Inflammatory macrophage treated with lipopolysaccharide for 4 hours (primary cell): Measurements from ENCODE around the gene ITPR2.

ENCODE experiments used
- DNase-seq: peaks from one replicate; pipeline ENCODE4 v3.0.0-alpha.2; 2020

Gene ITPR2

DNA sequence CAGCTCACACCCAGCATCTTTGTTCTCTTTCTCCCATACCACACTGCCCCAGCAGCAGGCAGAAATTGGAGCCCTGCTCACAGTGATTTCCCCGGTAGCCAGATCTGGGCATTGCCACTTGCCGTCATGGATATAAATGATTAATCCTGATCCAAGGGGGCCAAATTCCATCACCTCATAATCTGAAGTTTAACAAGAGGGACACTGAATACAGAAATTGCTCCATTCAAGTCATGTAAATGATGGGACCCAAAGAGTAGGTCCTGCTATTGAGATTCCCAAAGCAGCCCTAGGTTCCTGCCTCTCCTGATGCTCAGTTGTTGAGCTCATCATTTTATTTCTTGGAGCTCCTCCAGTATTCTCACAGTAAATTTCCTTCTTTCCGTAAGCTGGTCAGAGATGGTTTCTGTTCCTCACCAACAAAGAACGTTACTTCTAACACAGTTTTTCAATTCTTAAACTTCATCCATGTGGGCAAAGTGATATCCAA lies 11.7 kb downstream of the ITPR2 start:
- DNase-seq: peak; percentile 28

DNA sequence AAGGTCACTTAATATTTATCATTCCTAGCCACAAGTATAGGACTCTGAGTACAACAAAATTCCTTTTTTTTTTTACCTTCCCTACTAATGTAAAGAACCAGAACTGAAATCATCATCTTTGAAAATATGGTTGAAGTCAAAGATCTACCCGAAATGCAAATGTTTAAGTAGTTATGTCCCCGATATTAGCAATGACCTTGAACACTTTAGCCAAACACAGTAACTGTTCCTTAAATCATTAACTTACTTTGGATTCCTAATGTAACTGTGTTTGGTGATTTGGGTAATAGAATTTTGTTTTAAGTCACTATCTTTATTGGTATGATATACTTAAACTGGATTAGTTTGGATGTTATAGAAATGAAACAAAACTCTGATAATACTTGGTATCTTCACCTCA lies 14.4 kb downstream of the ITPR2 start:
- DNase-seq: no peak

DNA sequence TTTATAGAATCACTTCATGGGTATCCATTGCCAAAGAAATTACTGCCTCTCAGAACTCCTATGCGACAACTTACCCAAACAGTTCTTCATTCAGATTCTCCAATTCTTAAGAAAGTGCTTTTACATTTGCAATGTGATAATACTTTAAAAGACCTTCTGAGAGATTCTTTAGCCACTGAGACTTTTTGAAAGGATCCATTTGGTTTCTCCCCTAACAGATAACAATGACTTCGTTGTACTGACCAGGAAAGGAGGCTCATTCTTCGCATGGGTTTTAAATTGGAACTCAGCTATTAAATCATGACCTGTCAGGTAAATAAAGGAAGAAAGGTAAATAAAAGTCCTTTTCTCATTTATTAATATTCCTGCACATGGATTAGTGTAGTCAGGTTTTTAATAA lies 14.8 kb downstream of the ITPR2 start:
- DNase-seq: no peak

DNA sequence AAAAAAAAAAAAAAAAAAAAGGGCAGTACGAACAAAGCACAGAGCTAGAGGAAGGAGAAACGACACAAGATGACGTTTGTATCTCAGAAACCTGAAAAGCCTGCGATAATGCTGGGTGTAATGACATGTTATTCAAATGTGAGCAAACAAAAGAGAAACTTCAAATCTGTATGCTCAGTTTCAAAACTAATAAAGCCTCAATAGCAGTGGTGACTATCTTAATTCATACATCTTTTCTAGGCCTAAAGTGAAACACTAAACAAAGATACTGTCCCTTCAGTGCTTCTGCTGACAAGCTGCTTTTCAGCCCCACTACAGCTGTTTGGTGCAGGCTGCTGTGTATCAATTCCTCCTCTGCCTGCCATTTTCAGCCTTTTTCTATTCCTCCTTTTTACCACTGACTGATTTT lies 15.8 kb downstream of the ITPR2 start:
- DNase-seq: no peak

GRCh38 chr12:26813812-26814211 lies 19.2 kb downstream of the ITPR2 start:
- peak; percentile 61 for DNase-seq

DNA sequence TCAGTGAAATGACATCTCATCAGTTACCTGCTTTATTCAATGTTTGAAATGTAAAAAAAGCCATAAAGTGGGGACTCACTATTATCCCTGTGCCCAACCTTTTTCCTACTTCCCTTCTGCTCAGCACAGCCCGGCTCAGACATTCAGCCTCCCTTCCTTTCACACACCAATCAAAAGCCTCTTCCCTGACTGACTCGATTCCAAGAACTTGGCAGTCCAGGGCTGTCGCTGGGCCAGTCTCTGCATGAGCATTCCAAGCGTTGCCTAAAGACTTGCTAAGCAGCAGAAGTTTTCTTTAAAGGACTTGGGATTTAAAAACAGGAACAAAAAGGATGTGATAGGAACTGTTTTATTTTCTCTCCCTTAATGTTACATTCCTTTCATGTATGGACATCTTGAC lies 22.7 kb downstream of the ITPR2 start:
- no peak for DNase-seq

- peak; percentile 72 for DNase-seq
Measured at GRCh38 chr12:26809611-26810285, 23.2 kb downstream of the ITPR2 start.

DNA sequence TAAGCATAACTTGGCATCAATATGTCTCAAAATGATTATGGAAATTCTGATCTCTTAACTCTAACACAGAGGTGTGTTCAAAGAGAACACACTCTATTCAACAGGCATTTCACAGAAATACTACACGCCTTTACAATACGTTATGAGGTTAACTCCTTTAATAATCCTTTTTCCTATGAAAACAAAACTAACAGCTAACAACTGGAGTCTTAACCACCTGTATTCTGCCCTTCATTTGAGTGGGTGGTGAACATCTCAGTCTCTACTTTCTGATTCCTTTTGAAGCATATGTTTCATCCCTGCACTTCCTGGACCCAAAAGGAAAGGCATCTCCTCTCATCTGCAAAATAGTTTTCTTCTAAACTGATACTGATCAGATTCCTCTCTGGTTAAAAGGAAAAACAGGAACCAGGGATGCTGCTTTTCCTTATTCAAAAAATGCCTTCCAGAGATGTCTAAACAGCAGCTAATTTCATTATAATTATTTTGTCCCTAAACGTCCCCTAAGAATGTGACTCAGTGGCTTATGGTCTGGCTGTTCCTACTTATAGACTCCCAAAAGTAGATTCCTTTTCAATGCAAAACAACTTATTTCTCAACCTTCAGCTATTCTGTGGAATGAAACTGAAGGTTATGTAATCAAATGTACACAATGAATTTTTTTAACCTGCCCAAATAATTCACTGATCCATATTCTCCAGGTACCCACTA lies 24.1 kb downstream of the ITPR2 start:
- DNase-seq: peak; percentile 79

GRCh38 chr12:26807292-26807691 lies 25.7 kb downstream of the ITPR2 start:
- DNase-seq: no peak

DNA sequence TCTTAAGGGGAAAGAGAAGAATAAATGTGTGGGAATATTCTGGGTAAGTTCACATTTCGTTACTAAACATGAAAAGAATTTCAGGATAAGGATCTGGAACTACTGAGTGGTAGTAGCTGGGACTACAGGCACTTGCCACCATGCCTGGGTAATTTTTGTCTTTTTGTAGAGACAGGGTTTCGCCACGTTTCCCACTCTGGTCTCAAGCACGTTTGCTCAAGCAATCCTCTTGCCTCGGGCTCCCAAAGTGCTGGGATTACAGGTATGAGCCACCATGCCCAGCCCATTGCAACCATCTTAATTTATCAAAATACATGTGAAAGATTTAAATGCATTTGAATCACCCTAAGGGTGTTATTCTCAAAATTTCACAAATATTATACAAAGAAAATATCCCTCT lies 26.4 kb downstream of the ITPR2 start:
- no peak for DNase-seq

DNA sequence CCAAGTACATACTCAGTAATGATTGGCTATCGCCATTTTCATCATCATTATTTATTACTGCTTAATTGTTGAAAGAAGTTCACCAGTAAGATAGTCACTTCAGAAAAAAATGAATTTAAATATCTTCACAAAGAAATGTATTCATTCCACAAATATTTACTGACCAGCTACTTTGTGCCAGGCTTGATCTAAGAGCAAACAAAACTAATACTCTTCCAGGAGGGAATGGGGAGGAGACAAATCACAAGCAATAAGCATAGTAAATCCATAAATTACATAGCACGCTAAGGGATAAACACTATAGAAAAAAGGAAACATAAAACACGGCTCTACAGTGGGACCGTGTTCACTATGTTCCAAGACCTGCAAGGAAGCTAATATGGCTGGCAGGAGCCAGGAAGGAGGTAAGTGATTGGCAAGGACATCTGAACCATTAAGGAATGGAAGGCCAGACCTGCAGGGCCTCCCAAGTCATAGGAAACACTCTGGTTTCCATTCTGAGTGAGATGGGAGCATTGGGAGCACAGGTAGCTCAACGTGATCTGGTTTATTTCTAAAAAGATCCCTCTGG lies 27.5 kb downstream of the ITPR2 start:
- no peak for DNase-seq

DNA sequence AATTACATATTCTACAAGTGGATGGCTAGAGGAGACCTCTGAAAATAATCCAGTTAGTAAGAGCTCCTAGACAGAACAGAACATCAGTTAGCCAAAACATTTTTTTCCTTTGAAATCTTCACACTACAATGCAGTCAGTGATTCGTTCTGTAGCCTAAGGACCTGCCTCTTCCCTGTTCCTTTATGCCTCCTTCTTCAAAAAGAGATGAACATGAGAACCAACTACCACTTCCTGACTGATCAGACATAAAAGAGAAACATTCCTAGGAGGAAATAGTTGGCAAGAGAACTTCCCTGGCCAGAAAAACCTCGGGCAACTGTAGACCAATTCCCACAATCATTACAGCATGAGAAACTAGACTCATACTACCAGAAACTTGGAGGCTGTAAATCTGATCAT lies 29.4 kb downstream of the ITPR2 start:
- DNase-seq: no peak

DNA sequence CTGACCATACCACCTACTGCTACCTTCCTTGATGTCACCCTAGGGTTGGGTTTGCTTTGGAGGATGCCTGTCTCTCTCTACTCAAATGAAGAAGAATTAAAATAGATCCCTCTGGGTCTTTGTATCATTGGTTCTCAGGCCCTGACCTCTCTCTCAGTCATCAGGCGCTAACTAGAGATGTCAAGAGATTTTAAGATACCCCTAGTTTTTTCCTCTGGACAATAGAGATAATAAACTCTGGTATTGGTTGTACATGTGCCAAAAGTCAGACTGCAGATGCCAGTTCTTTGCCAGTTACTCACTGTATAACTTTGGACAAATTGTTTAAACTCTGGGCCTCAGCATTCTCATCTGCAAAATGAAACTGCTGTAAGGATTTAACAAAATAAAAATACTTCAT lies 31.5 kb downstream of the ITPR2 start:
- DNase-seq: no peak

DNA sequence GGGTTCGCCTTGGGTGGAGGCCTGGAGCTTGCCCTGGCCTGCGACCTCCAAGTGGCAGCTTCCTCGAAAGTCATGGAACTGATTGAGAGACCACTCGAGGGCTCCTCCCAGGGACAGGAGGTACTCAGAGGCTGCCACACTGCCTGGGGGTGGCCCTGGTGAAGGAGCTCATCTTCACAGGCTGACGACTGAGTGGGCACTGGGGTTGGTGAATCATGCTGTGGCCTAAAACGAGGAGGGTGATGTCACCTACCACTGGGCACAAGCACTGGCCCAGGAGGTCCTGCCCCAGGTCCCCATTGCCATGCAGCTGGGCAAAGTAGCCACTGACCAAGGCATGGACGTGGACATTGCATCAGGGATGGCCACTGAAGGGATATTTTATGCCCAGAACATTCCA lies 32.1 kb downstream of the ITPR2 start:
- no peak for DNase-seq

DNA sequence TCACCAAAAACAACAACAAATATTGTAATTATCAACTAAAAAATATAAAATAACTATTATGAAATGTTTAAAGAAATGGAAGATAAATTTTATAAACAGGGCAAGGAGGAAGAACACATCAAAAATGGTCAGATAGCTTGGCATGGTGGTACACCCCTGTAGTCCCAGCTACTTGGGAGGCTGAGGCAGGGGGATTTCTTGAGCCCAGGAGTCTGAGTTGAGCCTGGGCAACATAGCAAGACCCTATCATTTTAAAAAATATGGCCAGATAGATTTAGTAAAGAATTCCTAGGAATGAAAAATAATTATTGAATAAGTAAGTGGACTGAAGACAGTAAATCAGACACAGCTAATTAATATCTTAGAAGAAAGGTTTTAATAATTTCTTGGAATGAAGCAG lies 32.6 kb downstream of the ITPR2 start:
- no peak for DNase-seq

- no peak for DNase-seq
Measured at GRCh38 chr12:26799741-26800140, 33.3 kb downstream of the ITPR2 start.

- DNase-seq: no peak
Measured at GRCh38 chr12:26798640-26799039, 34.4 kb downstream of the ITPR2 start.

GRCh38 chr12:26798023-26798422 lies 35.0 kb downstream of the ITPR2 start:
- DNase-seq: peak; percentile 36

DNA sequence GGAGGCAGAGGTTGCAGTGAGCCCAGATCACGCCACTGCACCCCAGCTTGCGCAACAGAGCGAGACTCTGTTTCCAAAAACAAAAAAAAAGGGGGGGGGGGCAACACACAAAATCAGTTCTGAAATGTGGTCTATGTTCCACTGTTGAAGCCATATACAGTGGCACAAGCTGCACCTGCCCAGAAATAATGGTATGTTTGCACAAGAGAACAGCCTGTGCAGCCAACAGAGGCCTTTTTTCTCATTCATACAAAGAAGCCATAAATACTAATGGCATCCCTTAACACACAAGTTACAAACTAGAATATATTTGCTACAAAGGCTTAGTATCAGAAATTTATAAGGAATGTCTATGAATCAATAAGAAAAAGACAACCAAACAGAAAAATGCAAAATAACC lies 37.1 kb downstream of the ITPR2 start:
- DNase-seq: no peak

DNA sequence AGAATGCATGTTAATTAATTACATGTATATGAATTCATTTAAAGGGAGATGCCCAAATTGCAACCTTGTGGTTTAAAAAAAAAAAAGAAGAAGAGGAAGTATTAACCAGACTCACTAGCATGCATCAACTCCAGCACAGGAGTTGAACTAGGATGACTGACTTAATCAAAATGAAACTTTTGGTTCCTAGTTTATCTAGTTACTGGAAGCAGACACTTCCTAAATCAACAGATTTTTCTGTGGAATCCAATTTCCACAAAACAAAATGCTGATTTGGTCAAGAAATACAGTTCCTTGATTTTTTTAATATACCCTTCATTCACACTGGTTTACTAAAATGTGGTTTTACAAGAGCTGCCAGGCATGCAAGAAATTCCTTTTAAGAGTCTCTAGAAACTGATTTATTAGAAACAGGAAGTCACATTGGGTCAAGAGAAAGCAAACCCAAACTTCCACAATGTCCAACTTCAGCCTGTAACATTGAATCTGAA lies 41.6 kb downstream of the ITPR2 start:
- peak; percentile 98 for DNase-seq

- DNase-seq: no peak
Measured at GRCh38 chr12:26790645-26790994, 42.4 kb downstream of the ITPR2 start.

- no peak for DNase-seq
Measured at GRCh38 chr12:26789731-26790644, 43.0 kb downstream of the ITPR2 start.

DNA sequence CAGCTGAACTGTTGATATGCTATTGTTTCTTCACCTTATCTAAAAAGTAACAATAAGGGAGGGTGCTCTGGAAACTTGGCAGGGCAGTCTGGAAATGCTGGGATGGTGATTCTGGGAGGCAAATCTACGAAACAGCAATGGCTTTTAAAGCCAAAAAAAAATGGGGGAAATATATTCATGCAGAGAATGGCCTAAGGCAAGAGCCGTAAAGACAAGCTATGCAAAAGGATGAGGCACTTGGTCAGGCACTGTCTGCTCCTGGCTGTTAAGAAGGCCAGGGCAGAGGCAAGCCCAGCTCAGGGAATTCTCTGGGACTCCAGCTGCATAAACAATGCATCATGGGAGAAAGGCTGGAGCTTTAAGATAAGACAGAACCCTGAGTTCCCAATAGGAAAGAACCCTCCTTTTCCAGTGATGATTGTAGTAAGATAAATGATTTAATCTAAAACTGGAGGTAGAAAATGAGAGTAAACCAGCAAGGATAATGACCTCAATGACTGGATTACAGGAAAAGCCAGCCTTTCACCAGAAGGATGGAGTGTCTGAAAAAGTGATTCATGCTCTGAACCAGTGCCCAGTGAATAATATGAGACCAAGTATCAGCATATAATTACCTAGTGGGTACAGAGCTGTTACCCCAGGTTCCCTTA lies 46.0 kb downstream of the ITPR2 start:
- DNase-seq: peak; percentile 36
